Uterus (tissue), 4 donors: Measurements from ENCODE around the gene SOX11. TPM values are rescaled to one million over a fixed set of nuclear protein-coding genes. Genes with fewer than 3 reads are reported as not detected.

Experiments
- DNase-seq, 2 donors: peaks; one replicate each; pipeline ENCODE4 v3.0.0-alpha.2; 2019 to 2020
- H3K27ac ChIP-seq, 2 donors: fragments of 200-600 bp; sonication (generic); 1 replicate in 1 of 2; 2 replicates in 1 of 2; pipeline ENCODE4 v1.5.1; 2016 to 2018
- H3K27me3 ChIP-seq, 2 donors: fragments of 200-600 bp; sonication (generic); one replicate each; pipeline ENCODE4 v1.5.1; 2018 to 2019; ENCODE audit warnings: control low read depth in 1 of 2
- H3K36me3 ChIP-seq, 2 donors: fragments of 200-600 bp; sonication (generic); one replicate each; pipeline ENCODE4 v1.5.1; 2019; ENCODE audit warnings: control low read depth in 1 of 2
- H3K4me1 ChIP-seq, 2 donors: fragments of 200-600 bp; sonication (generic); one replicate each; pipeline ENCODE4 v1.5.1; 2018 to 2019; ENCODE audit warnings: control low read depth in 1 of 2
- H3K4me3 ChIP-seq, 2 donors: fragments of 200-600 bp; sonication (generic); 1 replicate in 1 of 2; 2 replicates in 1 of 2; pipeline ENCODE4 v1.5.1; 2018 to 2019; ENCODE audit warnings: mild to moderate bottlenecking in 1 of 2
- H3K9me3 ChIP-seq, 2 donors: fragments of 200-600 bp; sonication (generic); one replicate each; pipeline ENCODE4 v1.5.1; 2019; ENCODE audit warnings: control low read depth in 1 of 2
- POLR2A ChIP-seq, 2 donors: fragments of 450-650 bp; IDR thresholded peaks; one replicate each; pipeline ENCODE4 v1.6.1; 2016; ENCODE audit warnings: antibody characterized with exemption in 2 of 2, mild to moderate bottlenecking in 1 of 2, moderate library complexity in 1 of 2
- intact Hi-C: fragments of 100-400 bp; cut with DNase I; formaldehyde crosslinking; loops from one replicate; pipeline ENCODE4 v1.15.1; 2023; ENCODE audit warnings: low total_unique reads
- total RNA-seq, 4 donors: library from RNA; depleted of rRNA in 3 of 4; stranded (reverse); fragments of >200 nt in 3 of 4; gene quantifications; one replicate each; pipeline versions ENCODE4 v1.1.0 to v1.2.4, GENCODE V29; 2014 to 2023
- TF ChIP-seq, protein P1 (sequence below), 4 experiments: fragments of 200-600 bp in 2 of 4; fragments of 450-650 bp in 2 of 4; sonication (generic) in 2 of 4; IDR thresholded peaks; one replicate each; pipeline ENCODE4 v1.5.1; 2016 to 2019; ENCODE audit warnings: antibody characterized with exemption in 4 of 4, mild to moderate bottlenecking in 2 of 4, moderate library complexity in 1 of 4
- donor health status: DM: yes; HTN: yes; CAD: no.

SOX11 gene
- total RNA-seq, 4 donors from 2014 or later = 9.3 TPM; not detected in 3

DNA sequence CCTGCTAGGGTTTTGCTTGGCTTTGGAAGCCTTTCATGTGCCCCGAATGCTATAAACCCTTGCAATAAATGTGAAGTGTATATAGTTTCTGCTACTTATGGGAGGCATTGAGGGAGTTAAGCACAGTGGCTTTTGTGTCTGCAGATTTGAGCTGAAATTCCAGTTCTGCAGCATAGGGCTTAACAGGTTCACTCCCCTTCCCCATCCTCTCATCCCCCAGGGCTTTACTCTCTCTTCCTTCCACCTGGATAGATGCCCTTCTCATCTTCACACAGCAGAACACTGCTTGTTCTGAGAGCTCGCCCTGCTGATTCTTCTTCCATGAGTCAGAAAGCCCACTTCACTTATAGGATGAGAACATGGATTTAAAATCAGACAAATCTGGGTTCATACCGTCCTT, 37.2 kb downstream of the SOX11 start:
- TF ChIP-seq, protein P1, sequence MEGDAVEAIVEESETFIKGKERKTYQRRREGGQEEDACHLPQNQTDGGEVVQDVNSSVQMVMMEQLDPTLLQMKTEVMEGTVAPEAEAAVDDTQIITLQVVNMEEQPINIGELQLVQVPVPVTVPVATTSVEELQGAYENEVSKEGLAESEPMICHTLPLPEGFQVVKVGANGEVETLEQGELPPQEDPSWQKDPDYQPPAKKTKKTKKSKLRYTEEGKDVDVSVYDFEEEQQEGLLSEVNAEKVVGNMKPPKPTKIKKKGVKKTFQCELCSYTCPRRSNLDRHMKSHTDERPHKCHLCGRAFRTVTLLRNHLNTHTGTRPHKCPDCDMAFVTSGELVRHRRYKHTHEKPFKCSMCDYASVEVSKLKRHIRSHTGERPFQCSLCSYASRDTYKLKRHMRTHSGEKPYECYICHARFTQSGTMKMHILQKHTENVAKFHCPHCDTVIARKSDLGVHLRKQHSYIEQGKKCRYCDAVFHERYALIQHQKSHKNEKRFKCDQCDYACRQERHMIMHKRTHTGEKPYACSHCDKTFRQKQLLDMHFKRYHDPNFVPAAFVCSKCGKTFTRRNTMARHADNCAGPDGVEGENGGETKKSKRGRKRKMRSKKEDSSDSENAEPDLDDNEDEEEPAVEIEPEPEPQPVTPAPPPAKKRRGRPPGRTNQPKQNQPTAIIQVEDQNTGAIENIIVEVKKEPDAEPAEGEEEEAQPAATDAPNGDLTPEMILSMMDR (IDR thresholded peaks at IDR 0.05) = no peak
- TF ChIP-seq POLR2A (IDR thresholded peaks at IDR 0.05) = no peak
- intact Hi-C loops = no loop called here
- H3K9me3 ChIP-seq = no peaks in the 10 kb centered on the region
- no peaks in the 10 kb centered on the region for H3K4me1 ChIP-seq
- no peaks in the 10 kb centered on the region for H3K36me3 ChIP-seq
- no peak overlapping the region for H3K4me3 ChIP-seq
- peaks cover 0 to 4% of the 10 kb centered on the region in 2 donors for H3K27me3 ChIP-seq
- no peak for DNase-seq
- H3K27ac ChIP-seq = no peak overlapping the region

DNA sequence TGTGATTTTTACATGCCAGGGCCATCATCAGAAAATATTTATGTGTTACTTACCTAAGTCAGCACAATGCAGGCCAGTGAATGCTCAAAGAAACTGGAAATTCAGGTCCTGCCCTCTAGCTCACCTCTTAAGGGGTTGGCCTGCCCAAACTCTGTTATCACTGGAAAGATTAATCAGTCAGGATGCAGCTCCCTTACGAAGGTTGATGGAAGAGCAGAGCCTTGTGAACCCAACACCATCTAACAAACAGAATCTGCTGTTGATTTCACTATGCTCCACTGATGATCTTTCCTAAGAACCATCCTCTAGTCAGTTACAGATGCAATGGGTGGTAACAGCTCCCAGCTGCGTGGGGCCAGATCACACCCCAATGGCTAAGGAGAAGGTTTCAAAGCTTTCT, 38.2 kb downstream of the SOX11 start:
- no peaks in the 10 kb centered on the region for H3K36me3 ChIP-seq

DNA sequence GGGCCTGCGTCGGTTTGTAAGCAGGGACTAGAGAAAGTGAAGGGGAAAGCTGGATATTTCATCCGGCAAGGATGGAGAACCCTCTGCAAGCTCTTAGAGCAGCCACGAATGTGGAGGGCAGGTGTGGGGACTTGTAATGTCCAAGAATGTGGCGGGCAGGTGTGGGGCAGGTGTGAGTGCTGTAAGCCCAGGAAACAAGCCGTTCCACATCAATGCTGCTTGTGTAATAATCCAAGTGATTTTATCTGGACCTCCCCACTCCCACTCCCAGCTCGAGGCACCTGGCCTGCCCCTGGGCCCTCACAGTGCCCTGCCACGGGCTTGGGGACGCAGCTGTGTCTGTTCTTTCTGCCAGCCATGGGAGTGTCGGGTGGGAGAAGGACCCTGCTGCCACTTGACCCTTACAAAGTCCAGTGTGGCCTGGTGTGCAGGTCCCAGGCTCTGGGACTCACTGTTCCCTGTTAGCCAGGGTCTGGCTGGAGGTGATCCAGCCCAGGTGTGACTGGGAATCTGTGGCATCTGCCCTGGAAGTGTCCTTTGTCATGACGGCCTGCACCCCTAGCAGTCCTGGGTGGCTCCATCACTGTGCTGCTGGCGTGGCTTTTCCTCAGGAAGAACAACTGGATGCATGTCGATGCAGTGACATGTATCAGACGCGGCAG, 42.8 kb downstream of the SOX11 start:
- DNase-seq = no peak
- Histone ChIP-seq H3K27me3 (peaks cover 0 to 4% of the 10 kb centered on the region in 2 donors), H3K4me1 (no peaks in the 10 kb centered on the region), H3K4me3 (no peak overlapping the region), H3K27ac (no peak overlapping the region), H3K36me3 (no peaks in the 10 kb centered on the region), H3K9me3 (no peaks in the 10 kb centered on the region)
- intact Hi-C loops = no loop called here
- no peak for TF ChIP-seq POLR2A (IDR thresholded peaks at IDR 0.05)
- TF ChIP-seq, protein P1 (IDR thresholded peaks at IDR 0.05) = no peak

More for the DNA sequence above, 38.2 kb downstream of the SOX11 start:
- TF ChIP-seq, protein P1 (IDR thresholded peaks at IDR 0.05) = no peak
- H3K4me1 ChIP-seq = no peaks in the 10 kb centered on the region
- no peak overlapping the region for H3K4me3 ChIP-seq
- H3K9me3 ChIP-seq = no peaks in the 10 kb centered on the region
- H3K27ac ChIP-seq = no peak overlapping the region
- intact Hi-C loops = no loop called here
- DNase-seq = no peak
- H3K27me3 ChIP-seq = peaks cover 0 to 4% of the 10 kb centered on the region in 2 donors

DNA sequence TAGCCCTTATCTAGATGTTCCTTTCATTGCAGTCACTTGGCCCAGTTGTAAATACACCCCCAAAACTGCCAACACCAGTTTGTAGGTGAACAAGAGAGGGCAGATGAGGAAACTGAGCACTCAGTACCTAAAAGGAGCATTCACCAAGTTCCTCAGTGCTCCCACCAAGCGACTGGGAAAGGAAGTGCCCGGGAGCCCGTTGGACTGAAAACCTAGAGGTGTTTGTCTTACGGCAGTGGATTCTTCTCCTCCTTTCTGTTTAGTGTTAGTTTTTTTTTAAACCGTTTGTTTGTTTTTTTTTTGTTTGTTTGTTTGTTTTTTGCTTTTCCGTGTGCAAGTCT, 43.3 kb downstream of the SOX11 start:
- Histone ChIP-seq H3K27ac (no peak overlapping the region), H3K36me3 (no peaks in the 10 kb centered on the region), H3K4me3 (no peak overlapping the region), H3K9me3 (no peaks in the 10 kb centered on the region), H3K4me1 (no peaks in the 10 kb centered on the region), H3K27me3 (peaks cover 0 to 4% of the 10 kb centered on the region in 2 donors)
- intact Hi-C loops = no loop called here
- DNase-seq = no peak
- no peak for TF ChIP-seq POLR2A (IDR thresholded peaks at IDR 0.05)
- TF ChIP-seq, protein P1 (IDR thresholded peaks at IDR 0.05) = no peak

GRCh38 chr2:5736050-5736449, 43.9 kb downstream of the SOX11 start:
- Histone ChIP-seq H3K36me3 (no peaks in the 10 kb centered on the region), H3K9me3 (no peaks in the 10 kb centered on the region), H3K27me3 (peaks cover 0 to 4% of the 10 kb centered on the region in 2 donors), H3K27ac (no peak overlapping the region), H3K4me1 (no peaks in the 10 kb centered on the region), H3K4me3 (no peak overlapping the region)
- intact Hi-C loops = no loop called here
- DNase-seq = no peak
- TF ChIP-seq POLR2A (IDR thresholded peaks at IDR 0.05) = no peak
- TF ChIP-seq, protein P1 (IDR thresholded peaks at IDR 0.05) = no peak
